ENCODE results near the gene IQSEC1. TPM values are rescaled to one million over a fixed set of nuclear protein-coding genes. Genes with fewer than 3 reads are reported as not detected.
A peak's percentile ranks its signal among the peaks of the same experiment; 100 is the strongest.

Gene IQSEC1
- total RNA-seq, 1 donor from 2014 or later, result 29.5 TPM

DNA sequence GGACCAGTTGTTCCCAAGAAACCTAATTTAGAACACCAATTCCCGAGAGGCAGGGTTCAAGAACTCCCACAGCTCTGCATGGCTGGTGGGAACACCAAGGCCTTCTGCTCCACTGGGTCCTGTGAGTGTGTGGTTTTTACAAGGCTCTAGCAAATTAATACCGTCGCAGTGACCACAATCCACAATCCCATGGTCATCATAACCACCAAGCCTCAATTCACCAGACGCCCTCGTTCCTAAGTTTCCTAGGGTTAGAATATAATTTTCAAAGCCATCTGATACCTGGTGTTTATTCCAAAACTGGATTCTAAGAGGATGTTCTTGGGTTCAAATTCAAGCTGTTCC is 116.9 kb downstream of the IQSEC1 start:
- H3K79me2 ChIP-seq (ENCODE audit: insufficient read depth, low read length), result peaks cover 91% of the 10 kb centered on the region
- H3K4me3 ChIP-seq (ENCODE audit: insufficient read depth, low read depth, low read length), result no peak overlapping the region

DNA sequence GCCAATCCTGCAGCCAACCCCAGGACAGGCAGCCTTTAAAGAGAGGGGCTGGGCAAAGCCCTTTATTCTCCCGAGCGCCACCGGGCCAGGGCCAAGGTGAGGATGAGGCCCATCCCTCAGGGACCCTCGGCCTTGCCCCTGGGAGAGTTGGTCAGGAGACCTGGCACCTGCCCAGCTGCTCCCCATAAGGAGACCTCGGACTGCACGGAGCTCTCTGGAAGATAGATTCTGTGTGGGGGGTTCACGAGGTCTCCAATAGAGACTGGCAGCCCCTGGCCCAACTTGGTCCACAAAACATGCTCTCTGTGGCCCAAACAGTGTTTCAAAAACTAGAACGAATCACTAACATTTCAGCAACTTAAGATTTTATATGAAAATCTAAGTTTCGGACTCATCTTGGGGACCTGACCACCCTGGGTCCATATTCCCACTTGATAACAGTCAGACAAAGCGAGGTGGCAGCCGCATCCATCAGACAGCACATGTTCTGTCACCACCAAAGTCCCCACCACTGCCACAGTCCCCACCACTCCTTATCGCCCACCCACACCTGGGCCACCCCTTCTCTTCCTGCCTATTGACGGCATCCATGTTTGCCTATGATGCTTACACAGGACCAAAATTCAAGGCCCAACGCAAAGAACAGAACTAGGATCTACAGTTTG is 117.4 kb downstream of the IQSEC1 start:
- H3K4me1 Mint-ChIP-seq (ENCODE audit: low read depth, unreplicated experiment), result peaks cover 21% of the 10 kb centered on the region
- H3K9me3 ChIP-seq (ENCODE audit: insufficient read depth, low read depth, low read length), result no peaks in the 10 kb centered on the region
- H3K27me3 Mint-ChIP-seq (ENCODE audit: low read depth, unreplicated experiment), result peaks cover 3% of the 10 kb centered on the region
- no peak overlapping the region for H3K27ac ChIP-seq (ENCODE audit: low read depth, low read length)
- H3K9ac ChIP-seq (ENCODE audit: low read length), result no peak overlapping the region
- FAIRE-seq, result no peak
- no peak overlapping the region for H3K4me3 ChIP-seq (ENCODE audit: insufficient read depth, low read depth, low read length)
- H3K4me3 Mint-ChIP-seq (ENCODE audit: unreplicated experiment), result no peak overlapping the region
- TF ChIP-seq, protein P1, sequence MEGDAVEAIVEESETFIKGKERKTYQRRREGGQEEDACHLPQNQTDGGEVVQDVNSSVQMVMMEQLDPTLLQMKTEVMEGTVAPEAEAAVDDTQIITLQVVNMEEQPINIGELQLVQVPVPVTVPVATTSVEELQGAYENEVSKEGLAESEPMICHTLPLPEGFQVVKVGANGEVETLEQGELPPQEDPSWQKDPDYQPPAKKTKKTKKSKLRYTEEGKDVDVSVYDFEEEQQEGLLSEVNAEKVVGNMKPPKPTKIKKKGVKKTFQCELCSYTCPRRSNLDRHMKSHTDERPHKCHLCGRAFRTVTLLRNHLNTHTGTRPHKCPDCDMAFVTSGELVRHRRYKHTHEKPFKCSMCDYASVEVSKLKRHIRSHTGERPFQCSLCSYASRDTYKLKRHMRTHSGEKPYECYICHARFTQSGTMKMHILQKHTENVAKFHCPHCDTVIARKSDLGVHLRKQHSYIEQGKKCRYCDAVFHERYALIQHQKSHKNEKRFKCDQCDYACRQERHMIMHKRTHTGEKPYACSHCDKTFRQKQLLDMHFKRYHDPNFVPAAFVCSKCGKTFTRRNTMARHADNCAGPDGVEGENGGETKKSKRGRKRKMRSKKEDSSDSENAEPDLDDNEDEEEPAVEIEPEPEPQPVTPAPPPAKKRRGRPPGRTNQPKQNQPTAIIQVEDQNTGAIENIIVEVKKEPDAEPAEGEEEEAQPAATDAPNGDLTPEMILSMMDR (IDR thresholded peaks at IDR 0.05; ENCODE audit: insufficient read depth, low read depth, low read length), result no peak
- TF ChIP-seq EZH2 (IDR thresholded peaks at IDR 0.05; ENCODE audit: insufficient read depth, low read length), result no peak
- no peak overlapping the region for H3K4me2 ChIP-seq (ENCODE audit: low read length)
- peaks cover 86% of the 10 kb centered on the region for H3K79me2 ChIP-seq (ENCODE audit: insufficient read depth, low read length)
- no peaks in the 10 kb centered on the region for H3K36me3 ChIP-seq (ENCODE audit: insufficient read depth, low read length)
- H3K36me3 Mint-ChIP-seq (ENCODE audit: low read depth, unreplicated experiment), result peaks cover 17% of the 10 kb centered on the region
- no peak overlapping the region for H3K27ac Mint-ChIP-seq (ENCODE audit: unreplicated experiment)
- H3K4me1 ChIP-seq (ENCODE audit: insufficient read depth, low read length), result peaks cover 8% of the 10 kb centered on the region
- H3K9me3 Mint-ChIP-seq (ENCODE audit: unreplicated experiment), result no peaks in the 10 kb centered on the region
- no peaks in the 10 kb centered on the region for H3K27me3 ChIP-seq (ENCODE audit: insufficient read depth, low read length)
- no peak overlapping the region for H2AFZ ChIP-seq (ENCODE audit: low read depth, low read length)
- no peak for DNase-seq (ENCODE audit: low read depth)
- peaks cover 92% of the 10 kb centered on the region for H4K20me1 ChIP-seq (ENCODE audit: insufficient read depth, low read length)

More for the DNA sequence above, 116.9 kb downstream of the IQSEC1 start:
- no peak overlapping the region for H2AFZ ChIP-seq (ENCODE audit: low read depth, low read length)
- H3K9me3 Mint-ChIP-seq (ENCODE audit: unreplicated experiment), result no peaks in the 10 kb centered on the region
- no peak for TF ChIP-seq EZH2 (IDR thresholded peaks at IDR 0.05; ENCODE audit: insufficient read depth, low read length)
- TF ChIP-seq, protein P1 (IDR thresholded peaks at IDR 0.05; ENCODE audit: insufficient read depth, low read depth, low read length), result no peak
- H3K36me3 ChIP-seq (ENCODE audit: insufficient read depth, low read length), result no peaks in the 10 kb centered on the region
- H3K4me1 Mint-ChIP-seq (ENCODE audit: low read depth, unreplicated experiment), result peaks cover 21% of the 10 kb centered on the region
- peaks cover 17% of the 10 kb centered on the region for H3K36me3 Mint-ChIP-seq (ENCODE audit: low read depth, unreplicated experiment)
- no peak overlapping the region for H3K4me3 Mint-ChIP-seq (ENCODE audit: unreplicated experiment)
- H3K9me3 ChIP-seq (ENCODE audit: insufficient read depth, low read depth, low read length), result no peaks in the 10 kb centered on the region
- no peak overlapping the region for H3K9ac ChIP-seq (ENCODE audit: low read length)
- H3K27me3 Mint-ChIP-seq (ENCODE audit: low read depth, unreplicated experiment), result peaks cover 3% of the 10 kb centered on the region
- FAIRE-seq (no peak), DNase-seq (ENCODE audit: low read depth) (no peak)
- no peak overlapping the region for H3K27ac Mint-ChIP-seq (ENCODE audit: unreplicated experiment)
- H3K27ac ChIP-seq (ENCODE audit: low read depth, low read length), result no peak overlapping the region
- no peaks in the 10 kb centered on the region for H3K27me3 ChIP-seq (ENCODE audit: insufficient read depth, low read length)
- H4K20me1 ChIP-seq (ENCODE audit: insufficient read depth, low read length), result peaks cover 97% of the 10 kb centered on the region
- H3K4me2 ChIP-seq (ENCODE audit: low read length), result no peak overlapping the region
- peaks cover 8% of the 10 kb centered on the region for H3K4me1 ChIP-seq (ENCODE audit: insufficient read depth, low read length)

DNA sequence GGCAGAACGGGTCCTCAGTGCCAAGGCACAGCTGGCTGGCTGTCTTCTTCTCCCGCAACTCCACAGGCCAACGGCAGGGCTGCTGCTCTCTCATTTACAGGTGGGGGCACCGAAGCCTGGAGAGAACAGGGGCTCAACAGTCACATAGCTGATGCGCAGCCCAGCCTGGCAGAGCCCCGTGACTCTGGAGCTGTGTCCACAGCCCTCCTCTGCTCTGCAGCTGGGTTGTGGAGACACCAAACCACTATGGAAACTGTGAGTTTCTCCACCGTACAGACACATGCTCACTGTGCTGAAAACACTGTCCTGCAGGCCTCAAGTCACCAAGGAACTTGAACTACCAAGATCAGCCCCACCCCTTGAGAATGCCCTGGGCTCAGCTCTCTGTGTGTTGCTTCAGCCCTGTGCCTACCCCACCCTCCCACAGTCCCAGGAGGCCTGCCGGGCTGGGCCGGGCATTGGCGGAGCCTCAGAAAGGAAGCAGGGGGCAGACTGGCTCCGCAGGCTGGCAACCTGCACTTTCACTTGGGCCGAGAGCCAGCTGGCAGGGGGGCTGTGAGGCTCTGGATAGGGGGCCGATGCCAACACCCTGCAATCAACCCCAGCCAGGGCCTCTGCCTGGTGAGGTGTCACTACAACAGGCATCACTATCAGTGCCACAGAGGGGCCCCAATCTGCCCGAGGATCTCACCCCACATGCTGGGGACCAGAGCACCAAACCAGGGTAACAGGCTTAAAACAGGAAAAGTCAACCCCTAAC is 118.2 kb downstream of the IQSEC1 start:
- H3K4me1 ChIP-seq (ENCODE audit: insufficient read depth, low read length), result peaks cover 8% of the 10 kb centered on the region
- H3K4me3 Mint-ChIP-seq (ENCODE audit: unreplicated experiment), result no peak overlapping the region
- no peak for FAIRE-seq

More for the DNA sequence above, 118.2 kb downstream of the IQSEC1 start:
- Histone ChIP-seq H3K4me2 (ENCODE audit: low read length) (peak overlapping the region; percentile 11), H3K9me3 (ENCODE audit: insufficient read depth, low read depth, low read length) (no peaks in the 10 kb centered on the region), H4K20me1 (ENCODE audit: insufficient read depth, low read length) (peaks cover 87% of the 10 kb centered on the region), H3K9ac (ENCODE audit: low read length) (no peak overlapping the region), H3K27ac (ENCODE audit: low read depth, low read length) (no peak overlapping the region), H3K27me3 (ENCODE audit: insufficient read depth, low read length) (no peaks in the 10 kb centered on the region), H3K79me2 (ENCODE audit: insufficient read depth, low read length) (peaks cover 78% of the 10 kb centered on the region), H3K4me3 (ENCODE audit: insufficient read depth, low read depth, low read length) (no peak overlapping the region), H2AFZ (ENCODE audit: low read depth, low read length) (no peak overlapping the region), H3K36me3 (ENCODE audit: insufficient read depth, low read length) (no peaks in the 10 kb centered on the region)
- Mint-ChIP-seq H3K4me1 (ENCODE audit: low read depth, unreplicated experiment) (peaks cover 21% of the 10 kb centered on the region), H3K36me3 (ENCODE audit: low read depth, unreplicated experiment) (peaks cover 19% of the 10 kb centered on the region), H3K27ac (ENCODE audit: unreplicated experiment) (peak overlapping the region; percentile 34), H3K9me3 (ENCODE audit: unreplicated experiment) (no peaks in the 10 kb centered on the region), H3K27me3 (ENCODE audit: low read depth, unreplicated experiment) (peaks cover 3% of the 10 kb centered on the region)
- no peak for DNase-seq (ENCODE audit: low read depth)
- no peak for TF ChIP-seq EZH2 (IDR thresholded peaks at IDR 0.05; ENCODE audit: insufficient read depth, low read length)
- TF ChIP-seq, protein P1 (IDR thresholded peaks at IDR 0.05; ENCODE audit: insufficient read depth, low read depth, low read length), result no peak
